C4-2B (cell line): ENCODE results near the gene AXIN1.

ENCODE experiments used
- H3K27ac ChIP-seq: fragments of 450-650 bp; 2 replicates; pipeline ENCODE4 v1.5.1; 2017
- CTCF ChIP-seq: fragments of 450-650 bp; conservative IDR thresholded peaks from 2 replicates; pipeline ENCODE4 v1.5.1; 2017; ENCODE audit warnings: mild to moderate bottlenecking
- ZFX ChIP-seq: fragments of 450-650 bp; IDR thresholded peaks from 2 replicates; pipeline ENCODE4 v1.6.1; 2017

The AXIN1 gene

GRCh38 chr16:321532-321931 lies 31.0 kb downstream of the AXIN1 start:
- TF ChIP-seq ZFX (no peak), CTCF (no peak)
- H3K27ac ChIP-seq: no peak overlapping the region

GRCh38 chr16:320206-320605 lies 32.3 kb downstream of the AXIN1 start:
- H3K27ac ChIP-seq: no peak overlapping the region
- TF ChIP-seq CTCF: no peak
- no peak for TF ChIP-seq ZFX

- no peak overlapping the region for H3K27ac ChIP-seq
- TF ChIP-seq ZFX: no peak
- TF ChIP-seq CTCF: no peak
Observed at GRCh38 chr16:318628-319027, 33.9 kb downstream of the AXIN1 start.

- no peak for TF ChIP-seq CTCF
- TF ChIP-seq ZFX: no peak
- H3K27ac ChIP-seq: no peak overlapping the region
Observed at GRCh38 chr16:317583-317982, 34.9 kb downstream of the AXIN1 start.

GRCh38 chr16:316741-317464 lies 35.6 kb downstream of the AXIN1 start:
- no peak for TF ChIP-seq CTCF
- no peak for TF ChIP-seq ZFX
- H3K27ac ChIP-seq: no peak overlapping the region

- no peak overlapping the region for H3K27ac ChIP-seq
- no peak for TF ChIP-seq CTCF
- no peak for TF ChIP-seq ZFX
Observed at GRCh38 chr16:314795-315299, 37.7 kb downstream of the AXIN1 start.

GRCh38 chr16:314351-314750 lies 38.2 kb downstream of the AXIN1 start:
- no peak for TF ChIP-seq ZFX
- TF ChIP-seq CTCF: no peak
- H3K27ac ChIP-seq: no peak overlapping the region
